Right renal pelvis (tissue), 4 donors: ENCODE measurements around the gene CRB1. TPM values are rescaled to one million over a fixed set of nuclear protein-coding genes. Genes with fewer than 3 reads are reported as not detected.
A peak's percentile ranks its signal among the peaks of the same experiment; 100 is the strongest.

Source experiments
- DNase-seq, 4 donors: peaks; one replicate each; pipeline ENCODE4 v3.0.0-alpha.2; 2013; ENCODE audit warnings: low read depth in 4 of 4, low spot score in 3 of 4, missing footprints in 1 of 4
- polyA plus RNA-seq, 4 donors: library from polyadenylated mRNA; unstranded; fragments of 120-200 nt; gene quantifications; one replicate each; pipeline ENCODE4 v1.2.1, GENCODE V29; 2013; ENCODE audit not compliant: insufficient read length in 4 of 4

Gene CRB1
- polyA plus RNA-seq = 1 to 10 TPM; 2.3 to 4.0 (median 3.0) TPM

DNA sequence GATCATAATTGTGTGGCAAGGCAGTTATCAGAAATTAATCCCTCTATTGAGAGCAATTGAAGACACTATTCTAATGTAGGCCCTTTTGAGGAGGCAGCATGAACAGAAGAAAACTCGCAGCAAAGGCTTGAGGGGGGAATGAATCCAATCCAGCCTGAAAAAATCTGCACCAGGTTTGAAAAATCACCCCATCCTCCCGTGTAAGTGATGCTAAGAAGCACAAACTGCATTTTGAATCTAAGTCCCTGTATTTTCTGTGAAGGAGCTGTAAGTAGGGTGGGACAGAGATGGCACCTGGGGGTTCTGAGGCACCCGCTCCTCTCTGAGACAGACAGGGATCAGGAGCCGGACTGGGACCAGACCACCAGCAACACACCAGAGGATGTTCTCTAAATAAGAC lies at the start of gene CRB1:
CRB1 (plus strand) TSS at position 241 of the 400 bp plus-strand sequence. CDS start 161 bp downstream, outside the sequence.
- no peak for DNase-seq

DNA sequence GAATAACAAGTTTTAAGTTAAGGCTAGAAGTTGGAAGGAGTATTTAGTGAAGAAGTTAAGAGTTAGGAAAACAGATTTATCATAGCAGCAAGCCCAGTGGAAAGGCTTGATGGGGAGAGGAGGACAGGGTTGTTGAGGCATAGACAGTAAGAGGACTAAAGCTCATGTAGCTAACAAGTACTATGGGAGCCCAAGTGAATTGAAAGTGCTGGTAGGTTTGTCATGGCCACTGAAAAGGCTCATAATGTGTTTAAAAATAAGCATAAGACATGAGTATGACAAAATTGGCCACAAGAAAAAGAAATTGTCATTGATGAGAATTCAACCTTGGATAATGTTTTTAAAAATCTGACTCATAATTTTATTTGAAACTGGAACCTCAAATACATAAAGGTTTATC lies 49.2 kb upstream of the CRB1 start:
- no peak for DNase-seq

DNA sequence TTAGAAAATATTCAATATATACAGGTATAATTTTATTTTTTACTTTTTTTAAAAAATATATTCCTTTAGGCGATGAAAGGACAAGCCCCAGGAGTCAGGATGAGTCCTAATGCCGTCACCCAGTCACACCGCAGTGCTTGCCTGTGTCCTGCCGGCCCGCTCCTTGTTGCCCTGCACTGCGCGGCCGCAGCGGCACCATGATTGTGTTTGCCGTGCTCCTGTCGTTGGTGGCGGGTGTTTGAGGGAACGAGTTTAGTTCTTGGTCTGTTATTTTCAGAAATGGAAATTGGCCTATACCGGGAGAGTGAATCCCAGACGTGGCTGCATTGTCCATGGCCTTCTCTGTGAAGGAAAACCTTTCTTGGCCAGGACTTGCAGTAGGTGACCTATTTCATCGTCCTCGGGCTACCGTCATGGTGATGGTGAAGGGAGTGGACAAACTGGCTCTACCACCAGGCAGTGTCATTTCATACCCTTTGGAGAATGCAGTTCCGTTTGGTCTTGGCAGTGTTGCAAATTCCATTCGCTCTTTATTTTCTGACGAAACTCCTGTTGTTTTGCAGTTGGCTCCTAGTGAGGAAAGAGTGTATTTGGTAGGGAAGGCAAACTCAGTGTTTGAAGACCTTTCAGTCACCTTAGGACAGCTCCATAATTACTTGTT lies 45.9 kb upstream of the CRB1 start:
- no peak for DNase-seq

DNA sequence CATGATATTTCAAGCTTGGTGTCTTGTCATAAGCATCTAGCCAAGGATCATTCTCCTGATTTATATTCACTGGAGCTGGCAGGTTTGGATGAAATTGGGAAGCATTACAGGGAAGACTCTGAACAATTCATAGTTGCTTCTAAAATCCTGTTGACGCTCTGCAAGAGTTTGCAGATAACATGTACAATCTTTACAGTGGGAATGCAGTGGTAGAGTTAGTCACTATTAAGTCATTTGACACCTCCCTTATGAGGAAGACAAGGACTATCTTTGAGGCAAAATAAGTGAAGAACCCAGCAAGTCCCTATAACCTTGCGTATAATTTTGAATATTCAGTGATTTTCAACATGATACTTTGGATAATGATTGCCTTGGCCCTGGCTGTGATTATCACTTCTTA lies 45.3 kb upstream of the CRB1 start:
- no peak for DNase-seq

DNA sequence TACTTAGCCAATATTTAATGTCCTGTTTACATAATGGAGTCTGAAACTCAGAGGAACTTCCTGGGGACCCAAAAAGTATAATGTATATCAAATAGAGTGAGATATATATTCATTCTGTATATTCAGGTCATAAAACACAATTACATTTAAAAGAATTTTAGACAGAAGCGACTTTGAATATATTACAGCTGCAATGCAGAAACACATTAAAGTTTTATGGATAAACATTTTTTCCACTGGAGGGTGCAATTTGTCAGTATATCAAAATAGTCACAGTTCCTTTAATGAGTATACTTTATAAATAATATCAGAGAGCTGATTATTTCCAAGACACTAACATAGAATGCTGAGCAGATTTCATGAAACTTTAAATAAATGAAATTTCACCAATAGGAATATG lies 43.9 kb upstream of the CRB1 start:
- peak in 1 of 4 donors; percentile 5 for DNase-seq

DNA sequence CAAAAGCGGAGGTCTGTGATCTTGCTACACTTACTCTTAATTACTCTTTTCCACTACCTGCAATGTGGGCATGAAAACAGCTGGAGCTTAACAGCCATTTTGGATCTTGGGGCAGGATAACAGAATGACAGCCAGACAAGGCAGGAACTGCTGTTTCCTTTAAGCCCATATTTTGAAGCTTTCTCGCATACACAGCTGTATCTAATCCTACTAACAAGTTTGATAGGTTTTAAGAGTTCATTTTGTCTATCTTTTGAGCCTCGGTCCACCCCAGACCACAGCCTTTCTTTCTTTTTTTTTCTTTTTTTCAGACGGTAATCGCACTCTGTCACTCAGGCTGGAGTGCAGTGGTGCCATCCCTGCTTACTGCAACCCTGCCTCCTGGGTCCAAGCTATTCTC lies 42.4 kb upstream of the CRB1 start:
- DNase-seq = no peak

DNA sequence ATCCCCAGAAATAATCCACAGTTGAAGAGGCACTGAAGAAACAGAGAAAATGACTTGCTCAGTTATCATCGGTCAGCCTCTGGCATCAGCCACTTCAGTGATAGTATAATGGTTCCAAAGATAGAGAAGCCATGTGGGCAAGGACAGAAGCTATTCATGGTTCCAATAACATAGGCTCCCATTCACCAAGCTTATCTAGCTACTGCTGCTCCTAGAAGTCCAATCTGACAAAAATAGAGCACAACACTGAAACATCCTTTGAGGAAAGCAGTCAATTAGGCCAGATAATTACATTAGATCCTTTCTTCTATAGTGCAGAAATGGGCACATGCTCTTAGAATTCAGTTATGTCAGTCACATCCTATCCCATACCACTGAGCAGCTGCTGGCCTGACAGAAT lies 33.5 kb upstream of the CRB1 start:
- no peak for DNase-seq

DNA sequence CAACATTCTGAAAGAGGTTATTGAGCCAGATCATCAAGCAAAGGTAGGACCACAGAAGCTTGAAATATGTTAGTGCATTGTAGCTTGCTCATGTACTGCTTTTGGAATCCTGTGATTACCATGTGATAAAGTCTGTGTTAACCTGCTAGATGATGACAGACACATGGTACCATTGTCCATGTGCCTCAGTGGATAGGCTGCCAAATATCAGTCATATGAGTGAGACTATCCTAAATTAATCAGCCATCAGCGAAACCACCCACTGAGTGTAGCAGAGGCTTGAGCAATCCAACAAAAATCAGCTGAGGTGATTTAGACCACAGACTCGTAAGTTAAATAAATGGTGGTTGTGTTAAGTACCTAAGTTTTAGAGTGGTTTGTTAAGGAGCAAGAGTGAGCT lies 32.7 kb upstream of the CRB1 start:
- no peak for DNase-seq

DNA sequence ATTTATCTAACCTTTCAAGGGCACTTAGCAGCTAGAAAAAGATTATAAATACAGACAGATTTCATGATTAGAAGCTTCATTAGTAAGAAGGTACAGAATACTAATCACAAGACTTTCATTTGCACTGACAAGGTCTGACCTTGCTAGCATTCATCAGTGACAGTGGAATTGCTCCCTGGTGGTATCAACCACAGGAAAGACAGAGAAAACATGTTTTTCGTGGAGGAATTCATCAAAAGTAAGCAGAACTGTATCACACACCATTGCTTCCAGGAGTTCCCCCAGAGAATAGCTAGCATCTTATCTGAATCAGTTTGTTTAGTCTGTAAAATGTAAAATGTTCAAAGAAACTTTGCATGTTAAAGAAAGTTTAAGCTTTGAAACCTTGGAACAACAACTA lies 20.6 kb upstream of the CRB1 start:
- no peak for DNase-seq

DNA sequence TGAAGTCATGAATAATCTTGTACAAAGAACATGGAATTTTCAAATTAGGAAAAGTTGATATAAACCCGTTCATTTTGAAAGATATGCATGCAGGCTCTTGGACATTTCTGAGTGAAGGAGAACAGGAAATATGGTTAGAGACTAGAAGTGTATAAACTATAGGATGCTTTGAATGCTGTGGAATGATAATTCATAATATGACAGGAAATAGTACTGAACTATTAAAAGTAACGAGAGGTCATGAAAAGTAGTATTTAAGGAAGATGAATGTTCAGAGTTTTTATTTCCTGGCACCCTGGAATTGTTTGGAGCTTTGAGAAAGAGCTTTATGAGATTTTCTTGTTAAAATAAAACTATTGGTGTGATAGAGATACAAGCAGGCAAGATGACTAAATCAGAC lies 18.7 kb upstream of the CRB1 start:
- DNase-seq = no peak

DNA sequence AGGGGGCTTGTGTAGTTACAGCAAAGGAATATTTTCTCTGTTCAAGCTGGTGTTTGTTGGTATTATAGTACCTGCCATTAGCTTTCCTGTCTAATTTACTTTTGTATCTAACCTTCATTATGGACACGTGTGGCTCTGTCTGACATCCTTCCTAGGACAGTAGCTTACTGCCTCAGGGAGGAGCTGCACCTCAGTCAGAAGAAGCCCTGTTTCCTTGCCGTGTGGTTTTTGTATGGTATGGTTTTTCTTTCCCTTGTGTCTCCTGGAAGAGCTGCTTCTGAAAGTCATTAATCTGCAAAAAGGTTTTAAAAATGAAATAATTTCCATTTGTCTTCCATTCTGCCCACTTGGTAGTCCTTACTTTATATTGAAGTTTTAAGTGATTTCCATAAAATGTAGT lies 17.4 kb upstream of the CRB1 start:
- DNase-seq = no peak

DNA sequence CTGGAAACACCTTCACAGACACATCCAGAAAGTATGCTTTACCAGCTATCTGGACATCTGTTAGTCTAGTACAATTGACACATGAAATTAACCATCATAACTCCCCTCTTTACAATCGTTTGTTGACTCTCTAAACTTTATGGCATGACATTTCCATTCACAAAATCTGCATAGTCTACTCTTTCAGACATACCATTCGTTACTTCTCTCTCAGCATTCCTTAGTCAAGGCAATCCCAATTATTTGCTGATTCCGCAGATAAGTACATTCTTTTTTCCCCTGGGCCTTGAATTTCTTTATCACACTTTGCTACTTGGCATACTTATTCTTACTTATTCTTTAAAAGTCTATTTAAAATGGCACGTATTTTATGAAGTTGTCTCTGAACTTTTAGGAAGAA lies 15.1 kb upstream of the CRB1 start:
- no peak for DNase-seq

DNA sequence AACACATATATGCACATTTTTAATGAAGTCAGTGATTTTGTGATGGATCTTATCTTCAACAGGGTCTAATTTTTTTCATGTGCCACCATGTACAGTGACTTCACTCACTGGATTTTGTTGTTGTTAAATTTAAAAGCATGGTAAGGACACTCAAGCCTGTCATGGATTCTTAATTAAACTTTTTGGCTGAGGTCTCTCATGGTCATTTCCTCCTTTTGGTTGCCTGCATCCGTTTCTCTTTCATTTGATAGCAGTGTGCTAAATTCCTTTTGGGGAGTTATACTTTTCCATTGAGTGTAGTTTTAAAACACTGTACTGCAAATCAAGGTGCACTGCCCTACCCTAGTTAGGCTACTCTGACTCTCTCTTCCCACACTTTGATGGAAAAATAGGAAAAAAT lies 13.2 kb upstream of the CRB1 start:
- no peak for DNase-seq

DNA sequence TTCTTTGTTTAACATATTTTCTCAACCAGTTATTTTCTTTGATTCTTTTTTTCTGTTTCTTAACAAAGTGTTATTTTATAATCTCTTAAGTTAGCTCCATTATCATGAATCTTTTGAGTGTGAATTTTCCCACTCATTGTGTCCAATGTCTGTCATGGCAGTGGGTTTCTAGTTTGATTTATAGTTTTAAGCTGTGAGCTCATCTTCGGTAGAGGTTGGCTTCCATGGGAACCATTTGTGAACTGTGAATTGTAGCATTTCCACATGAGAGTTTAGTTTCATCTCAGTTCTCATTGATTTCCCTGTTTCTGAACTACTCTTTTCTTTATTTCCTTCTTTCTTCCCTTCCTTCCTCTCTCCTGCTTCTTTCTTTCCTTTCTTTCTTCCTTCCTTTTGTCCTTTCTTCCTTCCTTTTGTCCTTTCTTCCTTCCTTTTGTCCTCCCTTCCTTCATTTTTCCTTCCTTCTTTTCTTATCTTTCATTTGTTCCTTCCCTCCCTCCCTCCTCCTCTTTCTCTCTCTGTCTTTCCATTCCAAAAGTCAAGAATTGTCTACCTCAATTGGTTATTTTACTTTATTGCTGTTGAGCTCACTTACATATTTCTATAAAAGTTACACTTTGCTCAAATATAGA lies 3.0 kb upstream of the CRB1 start:
- no peak for DNase-seq

DNA sequence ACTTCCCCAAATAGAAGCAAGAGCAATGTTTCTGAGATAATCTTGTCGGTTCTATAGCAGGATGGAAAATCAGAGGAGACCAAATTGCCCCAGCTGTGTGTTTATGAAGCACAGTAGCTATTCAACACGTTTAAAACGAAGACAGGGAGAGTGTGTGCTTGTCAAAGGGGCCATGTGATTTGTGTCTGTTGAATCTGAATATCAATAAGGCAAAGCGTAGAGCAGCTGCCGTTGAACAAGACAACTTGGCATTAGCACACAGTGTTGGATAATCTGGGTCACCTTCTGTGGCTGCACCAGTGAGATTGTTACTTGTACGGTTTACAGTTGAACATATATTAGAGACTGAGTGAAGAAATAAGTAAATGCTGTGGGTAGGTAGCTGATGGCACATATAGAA lies 1.0 kb downstream of the CRB1 start:
- DNase-seq = no peak

DNA sequence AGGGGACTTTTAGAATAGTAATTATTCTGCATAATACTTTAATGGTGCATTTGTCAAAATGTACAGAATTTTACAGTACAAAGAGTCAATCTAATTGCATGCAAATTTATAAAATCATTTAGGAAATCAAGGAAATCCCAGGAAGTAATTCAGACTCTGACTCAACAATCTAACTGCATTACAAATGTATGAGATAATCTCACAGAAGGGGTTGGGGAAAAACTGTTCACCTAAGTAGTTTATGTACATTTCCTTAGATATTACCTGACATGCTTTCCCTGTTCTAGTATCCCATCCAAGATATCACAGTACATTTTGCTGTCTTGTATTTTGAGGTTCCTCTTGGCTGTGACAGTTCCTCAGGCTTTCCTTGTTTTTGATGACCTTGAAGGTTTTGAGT lies 4.7 kb downstream of the CRB1 start:
- DNase-seq = no peak

DNA sequence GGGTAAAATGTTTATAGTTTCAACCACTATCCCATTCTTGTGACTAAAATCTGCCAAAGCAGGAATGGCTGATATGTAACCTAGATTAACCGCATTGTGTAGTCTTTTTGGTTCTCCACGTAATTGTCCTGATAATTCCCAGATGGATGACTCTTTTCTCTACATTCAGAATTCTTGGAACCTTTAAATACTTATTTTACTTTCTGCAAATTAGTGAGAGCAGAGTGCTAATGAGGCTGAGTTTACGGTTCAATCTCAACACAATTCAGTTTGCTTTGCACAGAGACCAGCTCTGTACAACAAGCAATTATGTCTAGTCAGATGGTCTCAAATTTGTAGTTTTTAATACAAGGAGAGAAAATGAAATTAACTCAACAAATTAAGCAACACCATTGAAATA lies 9.1 kb downstream of the CRB1 start:
- no peak for DNase-seq

DNA sequence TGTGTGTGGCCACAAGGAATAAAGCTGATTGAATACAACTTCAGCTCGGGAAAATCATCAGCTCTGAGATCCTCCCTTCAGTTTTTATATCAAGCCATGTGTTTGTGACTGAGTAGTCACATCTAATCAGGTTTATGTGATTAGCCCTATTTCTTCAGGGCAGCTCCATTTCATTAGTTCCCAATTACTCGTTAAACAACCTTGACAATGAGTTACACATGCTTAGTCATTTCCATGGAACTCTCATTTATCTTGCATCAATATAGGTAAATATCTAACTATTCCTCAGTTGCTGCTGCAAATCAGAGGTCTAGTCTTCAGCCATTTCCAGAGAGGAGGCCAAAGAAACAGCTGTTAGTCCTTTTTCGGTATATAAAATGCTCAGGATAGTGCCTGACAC lies 16.3 kb downstream of the CRB1 start:
- no peak for DNase-seq

DNA sequence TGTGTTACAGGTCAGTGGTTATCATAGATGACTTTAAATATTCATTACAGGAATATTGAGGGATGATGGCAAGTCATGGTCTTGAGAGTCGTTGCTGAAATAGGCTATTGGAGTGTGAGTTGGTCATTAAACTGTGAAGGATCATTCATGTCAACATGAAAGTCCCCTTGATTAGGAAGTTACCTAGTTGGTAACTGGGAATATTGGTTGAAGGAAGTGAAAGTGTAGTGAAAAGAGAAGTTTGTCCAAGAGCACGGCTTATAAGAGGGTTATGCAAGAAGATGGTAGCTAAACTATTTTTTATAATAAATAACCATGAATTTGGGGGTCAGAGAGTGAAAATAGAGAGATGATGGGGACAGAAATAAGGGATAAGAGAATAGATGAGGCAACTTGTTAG lies 16.9 kb downstream of the CRB1 start:
- no peak for DNase-seq

DNA sequence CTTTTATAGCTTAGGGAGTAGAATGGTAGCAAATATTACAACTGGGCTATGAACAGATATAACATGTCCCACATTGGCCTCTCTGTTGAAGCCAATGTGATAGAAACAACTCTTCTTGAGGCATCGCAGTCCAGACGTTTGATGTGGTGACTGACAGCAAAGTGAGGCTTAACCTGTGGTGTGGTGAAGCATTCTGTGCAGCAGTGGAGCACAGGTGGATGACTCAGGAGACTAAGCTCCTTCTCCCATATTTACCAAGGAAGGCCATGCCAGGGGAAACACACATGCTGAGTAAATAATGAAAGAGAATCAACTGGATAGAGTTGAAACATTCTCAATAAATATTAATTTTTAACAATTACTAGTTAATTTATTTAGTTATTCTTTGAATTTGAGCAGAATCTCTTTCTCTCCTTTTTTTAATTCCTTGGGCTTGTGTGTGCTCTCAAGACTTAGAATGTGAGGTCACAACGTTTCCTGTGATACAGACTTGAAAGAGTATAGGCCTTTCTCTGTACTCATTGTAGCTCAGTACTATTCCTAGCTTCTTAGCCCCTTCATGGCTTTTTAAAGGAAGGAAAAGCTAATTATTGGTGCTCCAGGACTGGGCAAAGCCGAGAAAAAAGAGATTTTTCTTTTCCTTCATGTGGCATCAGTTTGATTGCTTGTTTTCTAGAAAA lies 17.6 kb downstream of the CRB1 start:
- DNase-seq = no peak

DNA sequence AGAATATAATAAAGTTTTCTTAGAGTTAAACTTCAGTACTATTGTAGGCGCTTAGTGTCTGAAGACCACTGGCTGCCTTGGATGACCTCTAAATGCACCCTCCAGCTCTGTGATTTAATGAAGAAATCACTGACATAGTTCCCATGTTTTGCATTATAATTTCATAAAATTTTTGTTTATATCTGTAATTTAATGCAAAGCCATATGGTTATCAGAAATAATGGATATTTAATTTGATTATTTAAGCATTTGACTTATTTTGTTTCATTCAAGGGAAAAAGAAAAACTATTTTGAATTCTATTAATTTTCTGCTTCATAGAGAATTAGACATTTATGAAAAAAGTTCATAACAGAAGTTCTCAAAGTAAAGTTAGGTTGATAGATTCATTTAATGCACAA lies 18.6 kb downstream of the CRB1 start:
- DNase-seq = no peak

DNA sequence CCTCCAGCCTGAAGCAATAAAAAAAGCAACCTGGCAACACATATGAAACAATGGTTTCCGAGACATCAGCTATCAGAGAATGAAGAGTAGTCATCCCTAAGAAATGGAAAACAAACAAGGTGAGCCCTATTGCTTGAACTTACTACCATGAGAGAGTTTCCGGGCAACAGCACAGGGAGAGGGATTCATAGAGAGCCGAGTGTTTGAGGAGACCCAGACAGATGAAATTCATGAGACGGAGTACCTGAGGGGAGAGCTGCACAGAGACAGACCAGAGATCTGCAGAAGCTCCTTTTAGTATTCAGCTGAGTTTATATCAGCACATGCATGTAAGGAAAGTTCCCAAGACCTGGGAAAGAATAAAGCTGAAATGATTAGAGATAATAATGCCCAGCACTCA lies 19.8 kb downstream of the CRB1 start:
- DNase-seq = no peak
